GM18951 (cell line): ENCODE data around the gene STK25.
"Not testable (repeated sequence)": the region's sequence is repeated elsewhere in the genome, so short reads cannot be mapped to it uniquely, and the experiment has no call there.

Source experiments
- POLR2A ChIP-seq: IDR thresholded peaks from 4 replicates; pipeline ENCODE4 v1.6.1; 2011; ENCODE audit warnings: mild to moderate bottlenecking; ENCODE audit not compliant: insufficient read length, insufficient read depth; ENCODE audit errors: extremely low read depth
- in situ Hi-C: fragments of 300-500 bp; cut with MboI; formaldehyde crosslinking; loops from one replicate; pipeline ENCODE4 v1.12.0; 2022; ENCODE audit warnings: low sequenced_read_pairs, mixed read lengths, inconsistent platforms; ENCODE audit not compliant: unreplicated experiment

Gene STK25

GRCh38 chr2:241468476-241468781 is 40.0 kb downstream of the STK25 start:
- in situ Hi-C loops, result no loop called here
- TF ChIP-seq POLR2A, result no peak

- in situ Hi-C loops, result no loop called here
- TF ChIP-seq POLR2A, result no peak
These were observed 40.5 kb downstream of the STK25 start for GRCh38 chr2:241467777-241468475.

GRCh38 chr2:241466230-241466629 is 42.2 kb downstream of the STK25 start:
- in situ Hi-C loops, result no loop called here
- no peak for TF ChIP-seq POLR2A

GRCh38 chr2:241465543-241465942 is 42.8 kb downstream of the STK25 start:
- in situ Hi-C loops, result no loop called here
- TF ChIP-seq POLR2A, result no peak

- in situ Hi-C loops, result no loop called here
- TF ChIP-seq POLR2A, result no peak
These were observed 44.9 kb downstream of the STK25 start for GRCh38 chr2:241463276-241464135.

GRCh38 chr2:241461693-241462677 is 46.4 kb downstream of the STK25 start:
- in situ Hi-C loops, result no loop called here
- TF ChIP-seq POLR2A, result no peak

GRCh38 chr2:241460631-241461030 is 47.8 kb downstream of the STK25 start:
- TF ChIP-seq POLR2A, result no peak
- in situ Hi-C loops, result no loop called here

GRCh38 chr2:241459520-241459919 is 48.9 kb downstream of the STK25 start:
- TF ChIP-seq POLR2A, result no peak
- in situ Hi-C loops, result no loop called here

- in situ Hi-C loops, result no loop called here
- TF ChIP-seq POLR2A, result no peak
These were observed 49.7 kb downstream of the STK25 start for GRCh38 chr2:241458687-241459086.

- TF ChIP-seq POLR2A, result no peak
- in situ Hi-C loops, result no loop called here
These were observed 51.8 kb downstream of the STK25 start for GRCh38 chr2:241456546-241456945.

GRCh38 chr2:241454837-241455485 is 53.4 kb downstream of the STK25 start:
- TF ChIP-seq POLR2A, result no peak
- in situ Hi-C loops, result no loop called here

- in situ Hi-C loops, result not testable (repeated sequence)
These were observed 54.5 kb downstream of the STK25 start for GRCh38 chr2:241453919-241454318.
